ENCODE measurements around the gene NANS. TPM values are rescaled to one million over a fixed set of nuclear protein-coding genes. Genes with fewer than 3 reads are reported as not detected.
A peak's percentile ranks its signal among the peaks of the same experiment; 100 is the strongest.

The NANS gene
- total RNA-seq, 3 donors from 2014 or later: 119 to 342 (median 206) TPM

GRCh38 chr9:98031935-98032334 lies 24.6 kb upstream of the NANS start:
- intact Hi-C loops (cut with DNase I, micrococcal nuclease): loop anchor here in 1 of 2 donors (10.0 kb wide), 1 partner anchor 107 kb away; the partner anchor contains the start of gene TRMO
- TF ChIP-seq CTCF (IDR thresholded peaks at IDR 0.05): no peak
- peaks cover 6% of the 10 kb centered on the region for H3K4me1 ChIP-seq (ENCODE audit: low read depth)
- H3K4me3 ChIP-seq: no peak overlapping the region
- no peak for DNase-seq
- no peak for ATAC-seq
- H3K9me3 ChIP-seq: no peaks in the 10 kb centered on the region
- no peaks in the 10 kb centered on the region for H3K36me3 ChIP-seq (ENCODE audit: low read depth)

- ATAC-seq (peak; percentile 95), DNase-seq (peak; percentile 77 to 96 (median 83))
- TF ChIP-seq CTCF (IDR thresholded peaks at IDR 0.05): peak; percentile 75
- no peak overlapping the region for H3K4me3 ChIP-seq
- peaks cover 11% of the 10 kb centered on the region for H3K4me1 ChIP-seq (ENCODE audit: low read depth)
- H3K9me3 ChIP-seq: no peaks in the 10 kb centered on the region
- intact Hi-C loops (cut with DNase I, micrococcal nuclease): loop anchor here in 1 of 2 donors (10.0 kb wide), 1 partner anchor 110 kb away; the partner anchor contains the start of gene TRMO
- no peaks in the 10 kb centered on the region for H3K36me3 ChIP-seq (ENCODE audit: low read depth)
These were observed 21.7 kb upstream of the NANS start for GRCh38 chr9:98034593-98035546.

DNA sequence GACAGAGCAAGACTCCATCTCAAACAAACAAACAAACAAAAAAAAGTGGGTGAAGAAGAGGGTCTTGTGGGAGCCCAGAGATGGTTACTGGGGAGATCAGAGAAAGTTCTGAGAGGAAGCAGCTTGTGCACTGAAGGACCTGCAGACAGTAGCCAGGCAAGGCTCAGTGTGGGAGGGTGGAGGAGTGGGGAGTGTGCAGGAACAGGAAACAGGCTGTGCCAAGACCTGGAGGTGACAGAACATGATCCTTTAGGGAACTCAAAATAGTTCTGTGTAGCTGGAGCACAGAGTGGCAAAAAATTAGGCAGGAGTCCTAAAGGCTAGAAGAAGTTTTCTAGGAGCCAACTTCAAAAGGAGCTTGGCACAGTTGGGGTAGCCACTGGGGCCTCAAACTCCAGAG lies 19.2 kb upstream of the NANS start:
- Histone ChIP-seq H3K9me3 (no peaks in the 10 kb centered on the region), H3K4me1 (ENCODE audit: low read depth) (peaks cover 11% of the 10 kb centered on the region), H3K36me3 (ENCODE audit: low read depth) (no peaks in the 10 kb centered on the region), H3K4me3 (no peak overlapping the region)
- intact Hi-C loops (cut with DNase I, micrococcal nuclease): loop anchor here in 1 of 2 donors (10.0 kb wide), 1 partner anchor 113 kb away; the partner anchor contains the start of gene TRMO
- TF ChIP-seq CTCF (IDR thresholded peaks at IDR 0.05): no peak
- DNase-seq (peak in 1 of 3 donors; percentile 52), ATAC-seq (peak; percentile 73)

- Histone ChIP-seq H3K36me3 (ENCODE audit: low read depth) (no peaks in the 10 kb centered on the region), H3K4me3 (no peak overlapping the region), H3K4me1 (ENCODE audit: low read depth) (peaks cover 11% of the 10 kb centered on the region), H3K9me3 (no peaks in the 10 kb centered on the region)
- ATAC-seq: no peak
- TF ChIP-seq CTCF (IDR thresholded peaks at IDR 0.05): no peak
- DNase-seq: no peak
- intact Hi-C loops (cut with DNase I, micrococcal nuclease): loop anchor here in 1 of 2 donors (10.0 kb wide), 1 partner anchor 114 kb away; the partner anchor contains the start of gene TRMO
These were observed 17.6 kb upstream of the NANS start for GRCh38 chr9:98038958-98039357.

DNA sequence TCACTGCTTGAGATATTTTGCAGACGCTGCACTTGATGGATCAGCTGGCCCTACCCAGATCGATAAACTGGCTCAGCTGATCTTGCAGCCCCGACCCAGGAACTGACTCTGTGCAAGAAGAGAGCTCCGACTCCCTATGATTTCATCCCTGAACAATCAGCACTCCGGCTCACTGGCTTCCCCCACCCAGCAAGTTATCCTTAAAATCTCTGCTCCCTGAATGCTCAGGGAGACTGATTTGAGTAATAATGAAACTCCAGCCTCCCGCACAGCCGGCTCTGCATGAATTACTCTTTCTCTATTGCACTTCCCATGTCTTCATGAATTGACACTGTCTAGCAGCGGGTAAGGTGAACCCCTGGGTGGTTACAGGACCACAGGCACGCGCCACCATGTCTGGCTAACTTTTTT lies 16.9 kb upstream of the NANS start:
- H3K4me1 ChIP-seq (ENCODE audit: low read depth): peaks cover 11% of the 10 kb centered on the region
- no peak overlapping the region for H3K4me3 ChIP-seq
- H3K9me3 ChIP-seq: no peaks in the 10 kb centered on the region
- TF ChIP-seq CTCF (IDR thresholded peaks at IDR 0.05): no peak
- intact Hi-C loops (cut with DNase I, micrococcal nuclease): loop anchor here in 1 of 2 donors (10.0 kb wide), 1 partner anchor 115 kb away; the partner anchor contains the start of gene TRMO
- ATAC-seq: peak; percentile 5
- no peak for DNase-seq
- H3K36me3 ChIP-seq (ENCODE audit: low read depth): no peaks in the 10 kb centered on the region
